Dermis microvascular lymphatic vessel endothelial cell (primary cell): ENCODE data around the gene CD248. TPM values are rescaled to one million over a fixed set of nuclear protein-coding genes. Genes with fewer than 3 reads are reported as not detected.

Experiments
- DNase-seq, 2 donors: peaks; one replicate each; pipeline versions ENCODE4 v3.0.0 to v3.0.0-alpha.2; 2010; ENCODE audit warnings: low read depth in 2 of 2
- total RNA-seq: library from RNA; depleted of rRNA; stranded (reverse); fragments of >200 nt; gene quantifications from 2 replicates; pipeline ENCODE4 v1.2.1, GENCODE V29; 2014

CD248 gene
- total RNA-seq, 1 donor from 2014 or later = under 0.01 TPM

DNA sequence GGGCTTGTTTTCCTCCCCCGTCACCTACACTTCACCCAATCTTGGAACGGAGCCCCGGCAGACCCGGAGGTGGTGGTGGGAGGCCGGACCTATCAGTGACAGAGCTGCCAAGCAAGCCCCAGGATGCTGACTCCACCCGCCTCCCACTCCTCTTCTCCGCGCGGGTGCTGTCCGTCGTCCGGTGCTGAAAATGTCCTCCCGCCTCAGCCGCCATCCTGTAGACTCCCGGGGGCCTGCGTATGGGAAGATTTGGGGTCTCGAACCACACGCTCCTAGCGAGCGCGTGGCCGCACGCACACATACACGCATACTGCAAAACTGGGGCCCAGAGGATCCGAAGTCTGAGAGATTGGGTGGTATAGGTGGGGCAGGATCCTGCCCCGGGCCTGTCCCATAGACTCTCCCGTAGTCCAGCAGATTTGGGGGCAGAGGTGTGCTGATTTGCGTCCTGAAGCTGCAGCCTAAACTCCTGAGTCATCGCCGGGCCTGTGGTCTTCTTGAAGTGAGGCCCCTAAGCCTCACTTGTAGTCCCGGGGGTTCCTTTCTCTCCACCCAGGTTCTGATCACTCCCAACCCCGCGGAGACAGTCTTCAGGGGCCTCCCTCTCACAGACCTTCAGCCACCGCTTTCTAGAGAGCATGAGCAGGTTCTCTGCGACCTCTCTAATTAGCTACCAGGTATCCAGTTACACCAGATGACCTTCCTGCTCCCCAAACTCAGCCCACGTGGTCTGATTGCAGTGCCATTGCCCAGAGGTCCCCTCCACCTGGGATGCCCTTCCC lies 27.1 kb downstream of the CD248 start:
- peak; percentile 51 to 89 for DNase-seq

DNA sequence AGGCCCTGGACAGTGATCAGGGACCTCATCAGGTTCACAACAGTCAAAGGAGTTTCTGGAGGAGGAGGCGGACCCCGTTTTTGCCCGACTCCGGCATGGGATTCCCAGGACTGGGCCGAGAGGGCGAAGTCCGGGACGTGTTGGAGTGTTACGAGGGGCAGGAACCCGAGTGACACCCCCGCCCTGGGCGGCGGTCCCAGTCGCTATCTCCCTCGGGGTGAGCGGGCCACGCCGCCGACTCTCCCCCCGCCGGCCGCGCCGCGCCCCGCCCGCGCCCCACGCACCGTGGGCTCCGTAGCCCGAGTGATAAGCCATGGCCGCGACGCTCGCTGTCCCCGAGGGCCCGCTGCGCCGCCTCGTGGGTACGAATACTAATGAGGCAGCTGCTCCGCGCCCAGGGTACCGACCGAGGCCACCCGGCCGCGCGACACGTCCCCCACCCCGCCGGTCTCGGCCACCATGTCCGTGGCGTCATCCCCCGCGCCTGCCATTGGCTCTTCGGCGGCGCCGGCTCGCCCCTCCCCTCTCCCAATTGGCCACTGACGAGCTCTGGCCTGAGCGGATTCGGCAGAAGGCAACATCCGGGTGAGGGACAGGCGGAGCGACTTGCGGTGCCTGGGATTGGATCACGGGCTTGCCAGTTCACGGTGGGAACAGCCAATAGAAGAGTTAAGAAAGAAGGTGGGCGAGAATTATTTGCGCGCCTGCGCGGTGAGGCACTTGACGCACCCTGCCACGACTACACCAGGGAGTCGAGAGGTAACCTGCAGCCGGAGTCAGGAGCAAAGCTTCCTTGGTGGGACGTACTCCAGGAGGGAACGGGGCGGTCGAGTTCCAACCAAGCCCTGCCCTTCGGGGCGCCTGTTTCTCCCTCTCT lies 27.9 kb downstream of the CD248 start, which contains the start of gene YIF1A:
YIF1A (minus strand) TSS at position 473 of the 877 bp plus-strand sequence; CDS start at position 315, 158 bp downstream.
- peak; percentile 99 to 100 for DNase-seq

DNA sequence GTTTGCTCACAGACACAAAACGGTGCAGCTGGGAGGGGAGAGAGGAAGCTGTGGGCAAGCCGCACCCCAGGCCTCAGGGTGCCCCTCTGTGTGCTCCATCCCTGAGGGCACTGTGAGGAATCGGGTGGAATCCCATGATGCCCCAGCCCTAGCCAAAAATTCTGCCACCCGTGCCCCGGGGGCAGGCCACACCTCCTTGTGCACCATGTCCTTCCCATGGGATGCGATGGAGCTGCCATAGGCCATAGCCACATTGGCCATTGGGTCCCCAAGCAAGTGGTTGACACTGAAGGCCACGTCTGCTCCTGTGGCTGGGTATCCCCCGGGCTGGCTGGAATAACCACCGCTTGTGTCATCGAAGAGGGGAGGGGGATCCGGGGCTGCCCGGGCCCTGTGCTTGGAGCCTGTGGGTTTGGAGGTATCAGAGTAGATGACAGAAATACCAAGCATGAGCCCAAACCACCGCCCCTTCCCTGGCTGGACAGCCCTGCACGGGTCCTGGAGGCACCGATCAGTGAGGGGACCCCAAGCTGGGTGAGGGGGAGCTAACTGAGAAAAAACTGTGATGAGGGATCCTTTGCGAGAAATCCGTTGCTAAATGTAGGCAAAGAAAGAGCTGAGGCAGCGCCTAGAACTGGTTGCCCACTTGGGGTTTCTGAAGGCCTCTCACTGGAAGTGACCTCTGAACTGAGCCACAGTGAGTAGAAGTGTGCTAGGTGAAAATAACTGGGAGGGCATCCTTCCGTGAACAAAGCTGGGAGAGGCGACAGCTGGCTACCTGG lies 28.8 kb downstream of the CD248 start:
- DNase-seq = no peak

DNA sequence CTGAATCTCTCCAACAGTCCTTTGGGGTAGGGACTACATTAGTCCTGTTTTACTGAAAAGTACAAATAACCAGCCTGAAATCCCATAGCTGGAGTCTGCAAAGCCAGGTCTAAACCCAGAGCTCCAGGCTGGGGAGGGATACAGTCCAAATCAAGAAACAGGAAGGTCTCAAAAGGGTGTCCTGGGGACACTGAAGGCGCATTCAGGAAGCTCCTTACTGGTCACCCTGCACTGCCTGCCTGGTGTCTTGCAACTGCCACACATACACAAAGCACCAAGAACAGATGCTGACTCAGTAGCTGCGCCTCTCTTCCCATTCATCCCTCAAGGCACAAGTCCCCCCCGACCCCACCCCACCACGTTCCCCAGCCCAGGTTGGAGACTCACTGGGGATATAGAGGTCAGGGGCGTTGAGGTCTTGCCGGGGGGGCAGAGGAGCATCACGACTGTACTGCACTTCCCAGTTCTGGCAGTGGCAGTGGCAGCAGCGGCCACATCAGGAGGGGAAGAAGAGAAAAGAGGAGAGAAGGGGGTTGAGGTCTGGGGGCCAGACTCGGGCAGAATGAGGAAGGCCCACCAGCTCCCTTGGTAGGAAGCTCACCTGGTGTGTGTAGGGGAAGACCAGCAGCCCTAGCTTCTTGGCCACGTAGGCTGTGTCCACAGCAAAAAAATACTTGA lies 29.5 kb downstream of the CD248 start:
- no peak for DNase-seq

DNA sequence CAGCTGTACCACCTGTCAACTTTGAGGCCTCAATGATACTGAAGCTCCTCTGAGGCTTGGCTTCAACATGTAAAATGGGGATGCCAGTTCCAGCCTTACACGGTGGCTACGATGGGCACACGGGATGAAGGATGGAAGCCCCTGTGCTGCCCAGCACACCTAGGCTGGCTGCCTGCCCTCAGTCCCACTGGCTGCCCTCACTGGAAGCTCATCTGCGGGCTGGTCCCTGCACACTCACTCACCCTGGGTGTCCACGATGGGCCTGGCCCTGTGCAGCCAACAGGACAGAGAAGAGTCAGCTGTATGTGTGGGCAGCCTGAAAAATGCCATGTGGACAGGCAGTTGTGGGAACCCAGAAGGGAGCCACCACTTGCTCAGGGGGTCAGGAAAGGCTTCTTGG lies 30.1 kb downstream of the CD248 start:
- no peak for DNase-seq

DNA sequence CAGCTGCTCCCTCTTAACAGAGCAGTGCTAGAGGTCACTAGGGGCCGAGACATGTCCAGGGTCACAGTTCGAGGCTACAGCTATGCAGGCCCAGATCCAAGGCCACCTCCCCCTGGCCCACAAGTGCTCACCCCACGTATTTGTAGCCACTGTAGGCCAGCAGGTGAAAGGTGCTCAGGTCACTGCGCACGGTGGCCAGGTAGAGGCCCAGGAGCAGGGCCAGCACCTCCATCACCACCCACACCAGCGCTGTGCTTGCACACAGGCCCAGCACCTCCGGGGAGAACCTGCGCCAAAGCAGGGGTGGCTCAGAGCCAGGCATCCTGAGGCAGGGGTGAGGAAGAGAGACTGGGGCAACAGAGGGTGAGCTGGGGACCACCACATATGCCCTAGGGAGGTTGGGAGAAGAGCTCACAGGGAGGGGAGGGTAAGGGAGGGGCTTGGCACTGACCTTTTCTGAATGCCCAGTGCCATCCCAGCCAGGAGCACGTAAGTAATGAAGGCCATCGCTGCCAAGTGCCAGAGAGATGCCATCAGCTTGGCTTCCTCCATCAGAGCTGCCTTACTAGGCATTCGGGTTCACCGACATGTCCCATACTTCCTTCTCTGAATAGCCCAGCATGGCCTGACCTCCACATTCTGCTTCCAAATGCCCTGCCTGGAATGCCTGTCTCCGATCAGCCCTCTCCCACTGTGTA lies 31.4 kb downstream of the CD248 start:
- DNase-seq = no peak

DNA sequence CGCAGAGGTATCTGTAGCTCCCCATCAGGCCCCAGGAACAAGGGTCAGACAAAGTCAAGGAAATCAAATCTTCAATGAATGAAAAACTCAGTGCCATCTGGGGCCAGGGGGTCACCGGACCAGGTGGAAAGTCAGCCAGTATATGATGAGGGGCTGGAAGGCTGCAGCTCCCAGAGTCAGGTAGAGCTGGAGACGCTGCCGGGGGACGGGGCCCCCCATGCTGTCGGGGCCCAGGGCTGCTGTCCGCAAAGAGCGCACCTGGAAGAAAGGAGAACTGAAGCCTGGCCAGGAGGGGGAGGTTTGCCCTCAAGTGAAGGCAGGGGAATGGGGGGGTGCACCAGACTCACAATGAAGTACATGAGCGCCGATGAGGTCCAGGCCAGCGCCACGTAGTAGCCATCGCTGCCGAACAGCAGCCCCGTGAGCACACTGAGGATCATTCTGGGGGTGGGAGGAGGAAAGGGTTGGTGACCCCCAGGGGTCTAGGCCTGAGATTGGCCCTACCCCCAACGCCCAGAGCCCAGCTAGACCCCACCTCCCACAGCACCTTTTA lies 32.2 kb downstream of the CD248 start:
- DNase-seq = no peak

DNA sequence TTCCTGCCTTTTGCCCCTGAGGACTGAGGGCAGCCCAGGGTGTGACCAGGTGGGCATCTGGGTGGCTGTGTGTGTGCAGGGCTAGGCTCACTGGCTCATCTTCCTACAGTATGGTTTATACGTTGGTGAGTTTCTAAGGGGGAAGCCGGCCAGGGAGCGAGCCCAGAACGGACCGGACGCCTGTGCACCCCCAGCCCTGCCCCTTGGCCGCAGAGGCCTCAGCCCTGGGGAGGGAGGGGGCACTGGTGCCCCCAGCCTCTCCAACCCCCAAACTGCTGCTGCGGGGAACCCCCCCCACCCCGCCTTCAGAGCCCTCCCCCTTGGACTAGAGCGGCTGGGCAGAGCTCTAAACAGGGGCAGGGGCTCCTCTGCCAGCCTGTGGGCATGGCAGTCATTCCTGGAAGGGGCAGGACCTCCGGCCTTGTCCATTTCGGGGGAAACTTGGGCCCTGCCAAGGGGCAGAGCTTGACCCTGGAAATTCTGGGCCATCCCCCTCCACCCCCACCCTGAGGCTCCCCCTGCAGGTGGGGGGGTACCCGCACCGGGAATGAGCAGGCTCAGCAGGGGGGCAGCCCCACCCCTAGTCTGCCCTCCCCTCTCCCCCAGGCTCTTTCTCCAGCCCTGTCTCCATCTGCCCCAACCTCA lies 33.3 kb downstream of the CD248 start:
- no peak for DNase-seq

DNA sequence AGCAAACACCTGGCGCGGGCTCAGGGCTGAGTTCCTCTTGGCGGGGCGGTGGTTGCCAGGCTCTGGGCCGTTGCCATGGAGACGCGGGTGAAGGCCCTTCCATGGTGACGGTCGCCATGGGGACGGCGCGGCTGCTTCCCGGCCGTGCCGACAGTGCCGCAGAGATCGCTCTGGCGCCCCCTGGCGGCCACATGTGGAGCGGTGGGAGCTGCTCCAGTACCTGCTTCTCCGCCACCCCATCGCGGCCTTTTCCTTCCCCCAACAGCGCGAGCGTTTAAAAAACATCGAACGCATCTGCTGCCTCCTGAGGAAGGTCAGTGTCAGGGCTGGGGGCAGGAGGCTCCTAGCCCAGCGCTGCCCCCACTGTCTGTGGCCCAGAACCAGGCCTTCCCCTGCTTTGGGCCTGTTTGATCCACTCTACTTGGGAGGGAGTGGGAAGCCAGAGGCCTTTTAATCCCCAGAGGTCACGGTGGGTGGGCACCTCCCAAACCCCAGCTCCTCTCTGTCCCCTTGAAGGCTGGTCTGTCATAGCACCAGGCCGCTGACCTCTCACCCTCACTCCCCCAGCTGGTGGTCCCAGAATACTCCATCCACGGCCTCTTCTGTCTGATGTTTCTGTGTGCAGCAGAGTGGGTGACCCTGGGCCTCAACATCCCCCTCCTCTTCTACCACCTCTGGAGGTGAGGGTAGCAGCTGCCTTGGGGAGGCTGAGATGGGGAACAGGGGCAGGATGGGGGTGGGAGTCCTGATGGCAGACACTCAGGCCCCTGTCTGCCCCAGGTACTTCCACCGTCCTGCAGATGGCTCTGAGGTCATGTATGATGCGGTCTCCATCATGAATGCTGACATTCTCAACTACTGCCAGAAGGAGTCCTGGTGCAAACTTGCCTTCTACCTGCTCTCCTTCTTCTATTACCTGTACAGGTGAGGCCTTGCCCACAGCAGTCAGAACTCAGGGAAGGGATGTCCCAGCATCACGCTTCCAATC lies 34.1 kb downstream of the CD248 start:
- DNase-seq = peak; percentile 91 to 96

DNA sequence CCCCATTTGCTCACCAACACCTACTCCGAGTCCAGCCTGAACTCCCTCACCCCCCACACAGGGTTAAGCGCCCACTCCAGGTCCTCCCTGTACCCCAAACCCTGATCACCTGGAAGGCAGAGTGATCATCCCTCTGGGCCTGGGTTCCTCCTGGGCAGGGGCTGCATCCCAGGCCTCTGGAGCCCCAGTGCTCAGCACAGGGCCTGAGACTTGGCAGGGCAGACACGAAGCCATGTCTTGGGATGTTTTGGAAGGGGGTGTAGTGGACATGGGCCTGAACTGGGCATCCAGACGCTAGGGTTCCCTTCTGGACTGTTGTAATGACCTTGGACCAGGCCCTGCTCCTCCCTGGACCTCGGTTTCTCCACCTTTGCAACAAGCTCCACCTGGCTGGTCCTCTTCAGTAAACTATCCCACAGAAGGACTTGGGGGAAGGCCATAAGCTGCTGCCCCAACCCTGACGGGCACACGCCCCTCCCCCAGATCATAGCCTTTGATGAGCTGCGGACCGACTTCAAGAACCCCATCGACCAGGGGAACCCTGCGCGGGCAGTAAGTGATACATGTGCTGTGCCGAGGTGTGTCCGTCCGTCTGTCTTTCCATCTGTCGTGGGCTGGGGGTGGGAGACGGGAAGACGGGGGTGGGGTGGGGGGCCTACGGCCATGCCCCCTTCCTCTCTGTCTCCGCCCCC lies 34.9 kb downstream of the CD248 start:
- no peak for DNase-seq

DNA sequence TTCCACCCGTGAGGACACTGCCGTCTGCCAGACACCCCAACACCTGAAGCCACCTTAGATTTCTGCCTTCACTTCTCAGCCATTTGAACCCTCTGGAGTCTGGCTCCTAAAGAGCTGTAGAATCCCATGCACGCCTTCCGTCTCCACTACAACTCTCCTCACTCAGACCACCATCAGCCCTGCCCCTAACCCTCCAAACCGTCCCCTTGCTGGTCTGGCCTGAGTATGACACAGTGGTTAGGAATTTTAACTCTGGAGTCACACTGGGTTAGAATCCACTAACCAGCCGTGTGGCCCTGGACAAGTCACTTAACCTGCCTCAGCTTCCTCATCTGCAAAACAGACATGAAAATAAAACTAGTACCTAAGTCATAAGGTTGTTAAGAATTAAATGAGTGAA lies 35.8 kb downstream of the CD248 start:
- DNase-seq = no peak

DNA sequence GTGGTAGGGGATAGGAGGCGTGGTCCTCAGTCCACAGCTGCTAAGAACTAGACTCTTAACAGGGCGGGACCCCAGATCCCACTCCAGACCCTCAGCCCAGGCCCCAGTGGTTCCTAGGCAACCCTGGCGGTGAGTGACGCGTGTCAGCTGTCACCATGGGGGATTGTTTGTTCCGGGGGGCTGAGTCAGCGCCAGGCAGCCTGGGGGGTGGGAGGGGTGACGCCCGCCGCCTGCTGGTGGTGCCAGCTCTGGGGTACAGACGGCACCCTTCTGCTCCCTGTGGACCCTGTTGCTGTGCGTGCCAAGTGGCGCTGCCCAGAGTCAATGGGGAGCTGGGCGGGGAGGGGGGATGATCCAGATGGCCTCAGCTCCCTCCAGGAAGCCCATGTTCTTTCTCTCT lies 36.4 kb downstream of the CD248 start:
- no peak for DNase-seq

DNA sequence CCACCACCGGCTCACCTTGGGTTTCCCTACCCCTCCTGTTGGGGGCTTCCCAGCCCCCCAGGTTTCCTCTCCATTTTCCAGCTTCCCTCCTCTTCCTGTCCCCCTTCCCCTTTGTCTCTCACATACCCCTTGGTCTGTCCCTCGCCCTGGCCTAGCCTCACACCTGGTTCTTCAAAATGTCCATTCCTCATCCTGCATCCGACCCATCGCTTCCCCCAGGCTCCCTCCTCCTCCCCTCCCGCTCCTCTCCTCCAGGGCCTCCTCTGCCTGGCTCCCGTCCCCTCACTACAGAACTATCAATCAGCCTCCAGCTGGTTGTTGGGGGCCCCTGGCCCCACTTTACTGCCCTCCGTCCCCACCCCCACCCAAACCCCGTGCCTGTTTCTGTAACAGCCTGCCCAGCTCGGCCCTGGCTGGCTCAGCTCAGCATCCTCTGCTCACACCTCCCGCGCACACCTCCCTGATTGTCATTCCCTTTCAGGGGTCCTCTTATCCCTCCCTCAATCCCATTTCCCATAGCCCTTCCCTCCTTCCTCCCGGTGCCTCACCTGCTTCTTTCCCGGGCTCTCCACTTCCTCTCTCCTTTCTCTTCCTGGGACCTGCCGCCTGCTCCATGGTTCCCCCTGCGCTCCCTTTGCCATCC lies 37.6 kb downstream of the CD248 start:
- DNase-seq = no peak

DNA sequence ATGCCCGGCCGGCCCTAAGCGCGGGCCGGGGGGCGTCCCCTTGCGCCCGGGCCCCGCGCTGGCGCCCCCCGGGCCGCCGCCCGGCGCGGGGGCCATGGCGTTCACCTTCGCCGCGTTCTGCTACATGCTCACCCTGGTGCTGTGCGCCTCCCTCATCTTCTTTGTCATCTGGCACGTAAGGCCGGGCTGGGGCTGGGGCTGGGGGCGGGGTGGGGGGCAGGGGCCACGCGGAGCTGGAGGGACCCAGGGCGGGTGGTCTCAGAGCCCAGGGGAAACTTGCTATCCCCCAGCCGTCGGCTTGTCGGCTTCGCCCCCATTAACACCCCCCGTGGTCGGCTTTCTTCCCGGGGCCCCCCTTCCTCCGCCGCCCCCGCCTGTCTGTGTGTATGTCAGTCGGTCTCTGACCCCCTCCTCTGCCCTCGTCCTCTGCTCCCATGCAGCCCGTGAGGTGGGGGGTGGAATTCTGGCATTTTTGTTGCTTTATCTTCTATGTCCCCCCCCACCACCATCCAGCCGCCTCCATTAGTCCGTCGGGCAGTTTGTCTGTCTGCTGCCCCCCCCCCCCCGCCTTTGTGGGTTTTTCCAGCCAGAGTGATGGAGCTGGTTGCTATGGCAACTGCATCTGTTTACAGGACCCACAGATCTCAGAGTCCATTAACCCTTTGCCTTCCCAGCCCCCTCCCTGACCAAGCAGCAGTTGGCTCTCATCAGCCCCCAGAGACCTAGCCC lies 38.3 kb downstream of the CD248 start:
- no peak for DNase-seq

DNA sequence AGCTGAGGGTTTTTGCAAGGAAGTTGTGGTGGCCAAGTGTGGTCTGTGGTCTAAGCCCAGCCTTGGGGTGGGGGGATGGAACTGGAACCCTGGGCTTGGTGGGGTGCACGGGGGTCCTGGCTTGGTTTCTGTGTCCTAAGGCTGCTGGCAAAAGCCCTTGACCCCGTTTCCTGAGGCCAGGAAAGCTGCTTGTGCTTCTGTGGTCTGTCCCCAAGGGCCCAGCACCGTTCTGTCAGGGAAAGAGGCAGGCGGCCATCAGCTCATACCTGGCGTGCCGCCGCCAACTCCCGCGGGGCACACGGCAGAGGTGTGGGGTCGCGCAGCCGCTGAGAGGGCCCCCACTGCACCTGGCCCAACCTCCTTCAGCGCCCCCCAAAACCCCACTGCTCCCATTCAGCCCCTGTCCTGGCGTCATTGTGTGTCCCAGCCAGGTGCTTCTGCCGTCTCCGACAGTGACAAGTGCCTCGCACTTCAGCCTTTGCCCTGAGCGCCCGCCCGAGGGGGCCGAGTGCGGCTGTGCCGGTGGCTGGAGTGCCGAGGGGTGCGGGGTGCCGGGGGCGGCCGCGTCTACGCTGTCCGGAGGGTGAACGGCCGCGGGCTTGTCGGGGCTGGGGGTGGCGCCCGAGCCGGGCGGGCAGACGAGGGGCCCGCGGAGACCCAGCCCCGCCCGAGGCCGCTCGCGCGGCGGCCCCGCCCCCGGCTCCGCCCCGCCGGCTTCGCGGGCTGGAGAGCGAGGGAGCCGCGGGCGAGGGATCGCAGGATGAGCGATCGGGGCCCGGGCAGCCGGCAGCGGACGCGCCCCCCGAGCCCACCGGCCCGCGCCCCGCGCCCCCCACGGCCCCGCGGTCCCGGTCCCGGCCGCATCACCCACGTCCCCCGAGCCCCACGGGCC lies 39.1 kb downstream of the CD248 start, which contains the start of gene CNIH2:
CNIH2 (plus strand) TSS at position 705 of the 892 bp plus-strand sequence. CDS start 282 bp downstream, outside the sequence.
- peak in 1 of 2 donors; percentile 18 for DNase-seq
